ENCODE measurements around the gene ANO10. TPM values are rescaled to one million over a fixed set of nuclear protein-coding genes. Genes with fewer than 3 reads are reported as not detected.

Gene ANO10
- total and polyA plus RNA-seq, 7 donors: 10.3 to 18.8 (median 13.1) TPM

GRCh38 chr3:43515208-43515917 is 106.4 kb downstream of the ANO10 start:
- TF ChIP-seq CTCF (IDR thresholded peaks at IDR 0.05): no peak
- ATAC-seq: no peak
- intact Hi-C loops (cut with DNase I): loop anchor here in 1 of 2 donors (10.0 kb wide), 1 partner anchor 571 kb away; no protein-coding TSS in a partner anchor
- Histone ChIP-seq H3K4me3 (no peak overlapping the region), H3K27ac (no peak overlapping the region), H3K4me1 (no peaks in the 10 kb centered on the region), H3K27me3 (ENCODE audit: insufficient read depth in 3 of 3, low read length in 2 of 3) (no peaks in the 10 kb centered on the region), H3K36me3 (ENCODE audit: insufficient read depth in 1 of 2, low read depth in 1 of 2) (no peaks in the 10 kb centered on the region), H3K9me3 (peaks cover 16% of the 10 kb centered on the region)
- 90 to 96% (median 96%) methylated on average over 2 of the region's 2 CpGs for WGBS, 3 donors
- DNase-seq: no peak

GRCh38 chr3:43512754-43513404 is 108.9 kb downstream of the ANO10 start:
- H3K4me3 ChIP-seq: no peak overlapping the region
- no peaks in the 10 kb centered on the region for H3K36me3 ChIP-seq (ENCODE audit: insufficient read depth in 1 of 2, low read depth in 1 of 2)
- H3K9me3 ChIP-seq: no peaks in the 10 kb centered on the region
- no peak overlapping the region for H3K27ac ChIP-seq
- 77 to 83% (median 82%) methylated on average over 5 of the region's 5 CpGs for WGBS, 3 donors
- H3K4me1 ChIP-seq: no peaks in the 10 kb centered on the region
- no peaks in the 10 kb centered on the region for H3K27me3 ChIP-seq (ENCODE audit: insufficient read depth in 3 of 3, low read length in 2 of 3)
- no peak for TF ChIP-seq CTCF (IDR thresholded peaks at IDR 0.05)
- ATAC-seq (no peak), DNase-seq (no peak)
- intact Hi-C loops (cut with DNase I): loop anchor here in 1 of 2 donors (10.0 kb wide), 1 partner anchor 568 kb away; no protein-coding TSS in a partner anchor

- ATAC-seq (no peak), DNase-seq (no peak)
- WGBS, 3 donors: 66 to 71% (median 67%) methylated on average over 4 of the region's 4 CpGs
- TF ChIP-seq CTCF (IDR thresholded peaks at IDR 0.05): no peak
- Histone ChIP-seq H3K27me3 (ENCODE audit: insufficient read depth in 3 of 3, low read length in 2 of 3) (no peaks in the 10 kb centered on the region), H3K36me3 (ENCODE audit: insufficient read depth in 1 of 2, low read depth in 1 of 2) (no peaks in the 10 kb centered on the region), H3K4me1 (no peaks in the 10 kb centered on the region), H3K9me3 (no peaks in the 10 kb centered on the region), H3K4me3 (no peak overlapping the region), H3K27ac (no peak overlapping the region)
- intact Hi-C loops (cut with DNase I): loop anchor here (10.0 kb wide), 1 partner anchor 542 kb away; no protein-coding TSS in a partner anchor
Measured at GRCh38 chr3:43506644-43507043, 115.2 kb downstream of the ANO10 start.

- no peak for TF ChIP-seq CTCF (IDR thresholded peaks at IDR 0.05)
- DNase-seq: no peak
- Histone ChIP-seq H3K27ac (no peak overlapping the region), H3K4me1 (no peaks in the 10 kb centered on the region), H3K9me3 (no peaks in the 10 kb centered on the region), H3K36me3 (ENCODE audit: insufficient read depth in 1 of 2, low read depth in 1 of 2) (no peaks in the 10 kb centered on the region), H3K4me3 (no peak overlapping the region), H3K27me3 (ENCODE audit: insufficient read depth in 3 of 3, low read length in 2 of 3) (no peaks in the 10 kb centered on the region)
- 50 to 51% (median 50%) methylated on average over 3 of the region's 3 CpGs for WGBS, 3 donors
- intact Hi-C loops (cut with DNase I): loop anchor here (10.0 kb wide), 1 partner anchor 541 kb away; no protein-coding TSS in a partner anchor
- no peak for ATAC-seq
Measured at GRCh38 chr3:43505351-43505750, 116.5 kb downstream of the ANO10 start.
